NCI-H774 (cell line): ENCODE results near the gene SPON1.

ENCODE experiments used
- DNase-seq: peaks from one replicate; lab custom pipeline; 2025; lab: John Stamatoyannopoulos, UW

The SPON1 gene

DNA sequence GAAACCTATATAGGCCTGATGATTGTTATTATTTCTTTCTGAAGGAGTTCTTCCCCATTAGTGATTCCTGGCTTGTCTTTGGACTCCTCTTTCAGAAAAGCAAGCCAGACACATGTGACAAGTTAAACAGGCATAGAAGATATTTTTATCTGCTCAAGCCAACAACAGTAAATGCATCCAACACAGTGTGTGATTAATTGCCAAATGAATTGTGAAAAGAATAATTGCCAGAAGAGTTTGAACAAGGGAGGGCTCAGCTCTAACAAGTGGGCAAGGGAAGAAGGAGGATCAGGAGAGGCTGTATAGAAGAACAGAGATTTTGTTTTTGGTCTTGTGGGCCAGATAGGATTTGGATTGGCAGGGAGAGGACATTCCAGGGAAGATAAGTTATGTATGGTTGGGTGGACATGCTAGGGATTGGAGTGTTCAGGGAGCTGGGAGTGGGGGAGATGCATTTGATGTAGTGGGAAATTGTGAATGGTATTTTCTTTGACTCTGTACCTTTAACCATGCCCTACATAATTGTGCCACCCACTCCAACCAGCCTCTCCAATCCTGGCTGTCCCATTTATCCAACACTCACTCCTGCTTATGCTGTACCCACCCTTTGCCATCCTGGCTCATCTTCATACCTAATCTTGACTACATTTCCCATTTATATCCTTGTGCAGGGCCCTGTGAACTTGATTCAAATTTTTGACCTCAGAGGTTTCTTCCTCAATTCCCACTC lies 223.7 kb downstream of the SPON1 start:
- no peak for DNase-seq

DNA sequence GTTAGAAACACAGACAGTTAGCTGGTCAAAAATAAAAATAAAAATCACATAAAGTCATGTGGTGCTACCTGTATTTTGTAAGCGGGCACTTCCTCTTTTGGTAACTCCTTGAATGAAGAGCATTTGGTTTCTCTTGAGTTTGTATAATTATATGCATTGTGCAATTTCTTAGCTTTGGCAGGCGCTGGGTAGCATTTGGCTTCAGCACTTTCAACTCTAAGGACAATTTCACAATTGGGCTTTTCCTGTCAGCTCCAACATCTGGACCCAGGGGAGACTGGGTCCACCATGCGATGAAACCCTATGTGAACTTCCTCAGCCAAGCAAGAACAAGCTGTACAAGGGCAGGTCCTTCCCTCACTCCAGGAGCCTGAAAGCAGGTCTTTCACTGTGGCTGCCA lies 227.4 kb downstream of the SPON1 start:
- DNase-seq = no peak

DNA sequence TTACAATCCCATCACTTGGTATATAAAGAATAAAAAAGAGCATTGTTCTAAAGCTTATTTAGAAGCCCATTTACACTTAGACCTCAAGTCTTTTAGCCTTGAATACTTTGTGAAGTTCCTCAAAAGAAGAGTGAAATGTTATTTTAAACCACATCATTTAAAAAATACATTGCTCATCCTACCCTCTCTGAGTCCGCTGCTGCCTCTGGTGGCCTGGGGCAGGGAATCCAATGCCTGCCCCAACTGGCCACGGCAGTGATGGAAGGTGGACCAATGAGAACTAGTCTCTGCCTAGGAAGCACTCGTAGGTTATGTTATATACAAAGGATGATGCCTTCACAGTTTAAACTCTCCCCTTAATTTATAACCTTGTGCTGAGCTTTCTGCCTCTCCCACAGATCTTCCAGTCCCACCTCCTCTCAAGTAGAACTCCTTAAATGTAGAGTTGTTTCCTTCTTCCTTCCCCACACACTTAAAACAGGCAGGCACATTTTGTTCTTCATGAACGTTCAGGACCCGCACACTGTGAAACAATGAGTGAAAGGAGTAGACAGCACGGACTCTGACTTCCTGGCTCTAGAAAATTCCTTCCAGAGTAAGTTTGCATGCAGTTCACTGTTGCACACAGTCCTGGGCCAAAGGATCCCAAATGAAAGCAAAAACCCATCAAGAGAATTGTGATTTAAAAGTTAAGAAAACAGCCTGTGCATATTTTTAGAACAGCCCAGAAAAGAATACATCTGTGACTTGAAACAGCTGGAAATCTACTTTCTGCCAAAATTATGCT lies 228.7 kb downstream of the SPON1 start:
- no peak for DNase-seq

DNA sequence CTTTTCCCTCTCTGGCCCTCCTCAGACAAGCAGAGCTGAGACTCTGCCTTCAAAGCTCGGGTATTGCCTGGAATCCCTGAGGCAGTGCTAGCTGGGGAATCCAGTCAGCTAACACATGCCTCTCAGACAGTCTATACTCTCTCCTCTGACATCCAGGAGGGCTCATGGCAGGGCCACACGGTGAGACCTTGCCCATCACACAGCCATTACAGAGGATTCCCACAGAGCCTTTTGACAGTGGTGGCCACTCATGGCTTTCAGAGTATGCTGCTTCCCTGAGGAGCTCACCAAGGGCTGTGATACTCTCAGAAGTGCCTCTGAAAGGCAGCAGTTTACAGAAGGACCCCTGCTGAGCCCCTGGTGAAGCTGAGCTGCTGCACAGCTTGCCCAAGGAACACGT lies 231.1 kb downstream of the SPON1 start:
- no peak for DNase-seq

DNA sequence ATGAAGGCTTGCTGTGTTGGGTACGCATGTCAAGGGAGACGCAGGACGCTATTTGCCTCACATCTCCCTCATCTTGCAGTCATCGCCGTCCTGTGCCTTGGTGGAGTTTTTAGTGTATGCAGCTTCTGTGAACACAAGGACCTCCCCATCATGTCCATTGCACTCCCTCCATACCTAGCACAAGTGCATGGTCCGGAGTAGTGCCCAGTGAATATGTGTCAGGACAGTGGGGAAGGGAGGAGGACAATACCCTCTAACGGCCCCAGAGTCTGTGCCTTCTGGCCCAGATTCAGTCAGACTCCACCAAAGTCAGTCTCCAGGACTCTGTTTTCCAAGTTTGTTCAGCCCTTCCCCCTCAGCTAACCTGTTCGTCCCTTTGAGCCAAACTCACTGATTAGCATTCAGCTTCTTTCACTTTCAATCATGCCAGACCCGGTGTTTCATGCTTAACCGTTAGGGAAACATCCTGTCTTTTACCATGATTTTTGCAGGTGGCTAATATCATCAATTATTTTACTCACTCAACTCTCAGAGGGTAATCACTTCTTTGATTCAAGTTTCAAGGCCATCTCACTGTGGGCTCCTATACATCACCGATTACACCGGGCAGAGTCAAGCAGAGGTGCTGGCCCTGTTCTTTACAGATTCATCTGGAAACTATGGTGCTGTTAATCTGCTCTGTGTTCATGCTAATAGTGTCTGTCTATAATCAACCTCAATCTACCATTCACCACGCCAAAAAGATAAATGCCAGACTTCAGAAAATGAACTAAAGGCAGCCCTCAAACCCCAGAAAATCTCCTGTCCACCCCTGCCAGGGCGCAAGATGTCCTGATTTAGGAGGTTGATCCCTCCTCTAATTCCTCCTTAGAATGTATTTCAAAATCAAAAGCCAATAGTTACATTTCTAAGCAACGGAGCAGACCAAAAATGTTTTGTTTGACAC lies 240.0 kb downstream of the SPON1 start:
- DNase-seq = no peak

DNA sequence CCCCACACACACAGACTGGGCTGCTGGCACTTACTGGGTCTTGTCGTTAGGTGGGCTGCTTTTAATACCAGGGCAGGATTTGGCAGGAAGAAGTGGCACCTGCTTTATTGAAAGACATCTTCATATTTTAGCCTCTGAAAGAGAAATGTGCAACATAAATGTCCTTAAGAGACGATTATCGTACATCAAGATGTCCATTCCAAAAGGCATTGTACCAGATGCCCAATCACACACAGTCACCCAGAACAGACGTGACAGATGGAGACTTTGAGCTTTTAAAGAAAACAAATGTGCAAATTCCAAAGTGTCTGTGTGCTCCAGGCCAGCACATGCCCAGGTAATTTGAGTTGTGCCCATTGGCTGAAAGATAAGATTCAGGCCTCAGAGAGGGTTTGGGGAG lies 240.8 kb downstream of the SPON1 start:
- DNase-seq = no peak

DNA sequence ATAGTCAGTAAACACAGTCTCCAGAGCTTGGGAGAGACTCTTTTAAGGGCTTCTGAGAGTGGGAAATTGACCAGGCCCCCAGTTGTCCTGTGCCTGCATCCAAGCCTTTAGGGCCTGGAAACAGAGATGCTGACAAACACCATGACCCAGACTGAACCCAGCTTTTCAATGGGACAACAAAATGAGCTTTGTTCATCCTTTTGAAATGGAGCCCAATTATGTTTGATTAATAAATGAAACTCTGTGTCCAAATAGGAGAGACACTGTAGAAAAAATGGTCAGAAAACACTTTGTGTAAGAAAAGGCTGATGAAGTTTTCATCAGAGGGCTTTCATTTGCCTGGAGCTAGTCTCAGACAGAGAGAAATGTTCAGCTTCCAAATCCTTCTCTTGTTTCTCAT lies 250.5 kb downstream of the SPON1 start:
- DNase-seq = no peak

DNA sequence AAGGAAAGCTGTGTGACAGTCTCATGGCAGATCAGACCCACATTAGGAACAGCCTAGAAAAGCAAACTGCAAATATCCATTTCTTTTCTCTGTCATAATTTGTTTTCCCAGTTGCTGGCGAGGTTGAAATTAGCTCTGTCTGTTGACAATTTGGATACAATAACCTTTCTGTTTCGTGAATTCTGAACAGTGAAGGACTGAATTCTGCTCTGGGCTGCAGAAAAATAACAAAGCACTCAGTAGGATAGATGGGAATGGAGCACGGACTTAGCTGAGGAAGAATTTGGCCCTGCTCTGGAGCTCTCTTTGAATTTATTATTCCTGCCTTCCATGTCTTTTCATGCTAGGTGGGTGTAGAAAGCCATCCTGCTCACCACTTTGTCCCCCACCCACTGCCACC lies 256.2 kb downstream of the SPON1 start:
- no peak for DNase-seq

DNA sequence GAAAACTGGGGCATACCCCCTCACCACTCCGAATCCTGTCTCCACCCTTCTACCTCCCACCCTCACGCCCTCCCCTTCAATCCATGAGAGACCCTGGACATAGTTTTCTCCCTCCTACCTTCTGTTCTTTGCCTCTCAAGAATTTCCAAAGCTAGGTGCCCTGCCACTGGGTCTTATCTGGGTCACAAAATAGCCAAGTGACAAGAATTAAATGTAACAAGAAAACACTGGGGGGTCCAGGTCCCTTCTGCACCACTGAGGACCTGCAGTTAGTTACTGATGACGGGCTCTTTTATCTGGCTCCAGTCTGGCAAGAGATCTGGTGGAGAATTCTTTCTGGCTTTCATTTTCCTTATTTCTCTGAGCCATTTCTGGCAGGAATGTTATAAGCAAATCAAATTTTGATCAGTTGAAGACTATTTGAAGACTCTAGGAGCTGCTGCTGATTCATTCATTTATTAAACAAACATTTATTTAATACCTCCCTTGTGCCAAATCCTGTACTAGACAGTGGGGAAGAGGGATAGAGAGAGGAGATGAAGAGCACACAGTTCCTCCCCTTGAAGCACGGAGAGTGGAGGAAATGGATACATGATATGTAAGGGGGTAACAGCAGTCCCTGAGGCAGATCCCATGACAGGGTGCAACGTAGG lies 261.2 kb downstream of the SPON1 start:
- no peak for DNase-seq

DNA sequence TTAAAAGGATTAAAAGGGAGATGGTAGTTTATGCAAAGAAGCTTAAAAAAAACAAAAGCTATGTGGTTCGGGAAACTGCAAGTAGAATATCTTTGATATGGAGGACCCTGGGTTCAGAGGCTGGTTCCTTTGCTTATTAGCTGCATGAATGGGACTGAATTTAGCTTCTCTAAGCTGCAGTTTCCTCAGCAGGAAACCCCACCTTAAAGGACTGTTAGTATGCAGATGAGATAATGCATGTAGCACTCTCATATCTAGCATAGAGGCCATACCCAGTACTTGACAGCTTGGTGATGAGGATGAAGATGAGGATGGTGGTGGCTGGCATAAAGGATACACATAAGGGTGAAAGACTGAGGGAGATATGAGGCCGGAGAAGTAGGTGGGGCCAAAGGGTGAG lies 261.9 kb downstream of the SPON1 start:
- no peak for DNase-seq

DNA sequence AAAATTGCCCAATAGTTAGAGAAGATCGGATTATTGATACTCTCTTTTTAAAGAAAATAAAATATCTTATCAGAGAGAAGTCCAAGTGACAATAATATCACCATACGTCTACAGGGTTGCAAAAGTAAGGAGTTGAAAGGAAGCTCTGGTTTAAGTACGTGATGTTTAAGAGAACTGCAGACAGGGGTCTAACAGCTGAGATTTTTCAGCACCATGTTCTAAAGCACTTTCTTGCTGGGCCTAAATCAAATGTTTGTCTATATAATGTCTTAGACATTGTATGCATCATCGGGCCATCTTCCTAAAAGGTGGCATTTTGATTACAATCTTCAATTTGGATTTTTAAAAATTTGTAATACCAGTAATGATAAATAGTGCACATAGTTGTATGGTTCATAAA lies 263.1 kb downstream of the SPON1 start:
- no peak for DNase-seq

DNA sequence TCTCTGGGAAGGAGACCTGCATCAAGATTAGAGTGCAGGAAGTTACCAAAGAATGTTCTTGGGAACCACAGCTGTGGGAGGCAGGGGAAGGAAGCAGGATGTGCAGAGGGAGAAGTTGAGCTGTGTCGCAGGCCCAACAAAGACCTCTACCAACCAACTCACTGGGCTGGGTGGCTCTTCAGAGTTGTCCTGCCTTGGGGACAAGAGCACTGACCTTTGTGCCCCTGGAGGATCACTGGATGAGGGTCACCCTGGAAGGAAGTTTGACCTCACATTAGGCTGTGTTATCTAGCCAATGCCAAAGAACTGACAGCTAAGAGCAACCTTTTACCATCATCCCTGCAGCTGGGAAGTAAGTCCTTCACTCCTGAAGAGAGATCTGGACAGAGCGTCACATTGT lies 265.8 kb downstream of the SPON1 start:
- no peak for DNase-seq

DNA sequence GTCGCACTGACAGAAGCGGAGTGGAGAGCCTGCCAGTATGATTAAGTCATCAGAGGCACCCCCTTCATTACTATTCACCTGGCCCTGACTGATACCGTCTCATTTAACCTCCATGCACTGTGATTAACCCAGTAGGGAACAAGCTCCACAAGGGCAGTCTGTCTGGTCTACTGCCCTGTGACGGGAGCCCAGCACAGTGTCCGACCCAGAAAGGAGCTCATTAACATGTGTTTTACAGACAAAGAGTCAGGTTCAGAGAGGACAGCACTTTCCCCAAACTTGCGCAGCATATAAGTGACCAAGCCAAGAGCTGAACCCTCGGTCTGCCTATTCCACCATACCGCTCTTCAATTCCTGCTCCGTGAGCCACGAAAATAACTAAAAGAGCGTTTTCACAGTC lies 266.9 kb downstream of the SPON1 start:
- no peak for DNase-seq

DNA sequence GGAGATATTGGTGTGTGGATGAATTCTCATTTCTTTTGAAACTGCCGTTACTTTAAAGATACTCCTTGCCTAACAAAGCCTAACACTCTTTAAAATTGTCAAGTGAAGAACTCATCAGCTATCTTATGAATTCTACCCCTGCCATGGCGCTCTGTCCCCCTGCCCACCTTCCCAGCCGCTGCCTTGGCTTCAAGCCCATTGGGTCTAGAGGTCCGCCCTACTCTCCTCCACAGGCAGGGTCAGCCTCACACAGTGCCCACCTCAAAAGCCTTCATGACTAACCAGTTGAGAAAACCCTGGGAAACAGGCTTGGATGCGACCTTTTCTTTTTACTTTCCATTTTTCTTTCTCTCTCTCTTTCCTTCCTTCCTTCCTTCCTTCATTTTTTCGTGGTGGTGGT lies 267.9 kb downstream of the SPON1 start:
- no peak for DNase-seq

DNA sequence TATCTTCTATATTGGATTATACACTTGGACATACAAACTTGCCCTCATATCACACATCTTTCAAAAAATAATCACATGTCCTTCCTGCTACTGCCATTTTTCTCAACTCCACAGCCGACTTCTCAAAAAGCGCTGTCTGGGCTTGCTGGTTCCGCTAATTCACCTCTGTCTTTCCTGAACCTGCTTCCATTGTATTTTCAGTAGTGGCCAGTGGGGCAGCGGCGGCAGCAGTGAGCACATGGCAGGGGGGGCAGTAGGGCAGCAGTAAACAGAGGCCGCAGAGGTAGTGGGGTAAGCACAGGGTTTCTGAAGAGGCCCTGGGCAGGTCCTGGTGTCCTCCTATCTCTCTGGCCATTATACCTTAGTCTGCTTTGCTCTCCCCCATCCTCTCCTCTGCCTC lies 270.1 kb downstream of the SPON1 start:
- DNase-seq = no peak

DNA sequence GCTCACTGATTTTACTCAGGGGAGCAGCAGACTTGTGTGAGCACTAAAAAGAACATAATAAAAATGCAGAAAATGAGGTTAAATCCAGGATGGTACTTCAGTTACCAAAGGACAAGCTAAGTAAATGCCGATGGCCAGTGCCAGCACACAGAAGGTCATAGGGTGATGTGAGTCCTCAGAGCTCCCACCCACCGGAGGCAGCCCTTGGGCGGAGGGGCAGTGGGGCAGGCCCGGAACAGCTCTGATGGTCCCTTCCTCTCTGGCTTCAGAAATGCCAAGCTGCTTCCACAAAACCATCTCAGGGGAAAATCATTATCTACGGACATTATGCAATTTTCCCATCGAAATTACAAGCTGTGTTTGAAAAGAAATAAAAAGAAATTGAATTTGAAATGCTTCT lies 271.9 kb downstream of the SPON1 start:
- no peak for DNase-seq

DNA sequence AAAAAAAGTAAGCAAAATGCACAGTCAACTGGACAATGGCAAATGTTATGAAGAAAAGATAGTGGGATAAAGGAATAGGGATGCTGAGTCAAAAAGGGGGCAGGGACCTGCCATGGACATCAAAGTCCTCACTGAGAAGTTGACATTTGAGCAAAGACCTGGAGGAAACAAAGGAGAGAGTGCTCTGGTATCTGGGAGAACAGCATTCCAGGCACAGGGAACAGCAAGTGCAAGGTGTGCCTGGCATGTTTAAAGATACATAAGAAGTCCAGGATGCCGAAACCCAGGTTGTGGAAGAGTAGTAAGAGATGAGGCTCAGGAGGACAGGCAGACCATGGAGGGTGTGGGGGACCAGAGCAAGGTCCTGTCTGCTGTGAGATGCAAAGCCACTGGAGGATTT lies 273.2 kb downstream of the SPON1 start:
- DNase-seq = no peak

DNA sequence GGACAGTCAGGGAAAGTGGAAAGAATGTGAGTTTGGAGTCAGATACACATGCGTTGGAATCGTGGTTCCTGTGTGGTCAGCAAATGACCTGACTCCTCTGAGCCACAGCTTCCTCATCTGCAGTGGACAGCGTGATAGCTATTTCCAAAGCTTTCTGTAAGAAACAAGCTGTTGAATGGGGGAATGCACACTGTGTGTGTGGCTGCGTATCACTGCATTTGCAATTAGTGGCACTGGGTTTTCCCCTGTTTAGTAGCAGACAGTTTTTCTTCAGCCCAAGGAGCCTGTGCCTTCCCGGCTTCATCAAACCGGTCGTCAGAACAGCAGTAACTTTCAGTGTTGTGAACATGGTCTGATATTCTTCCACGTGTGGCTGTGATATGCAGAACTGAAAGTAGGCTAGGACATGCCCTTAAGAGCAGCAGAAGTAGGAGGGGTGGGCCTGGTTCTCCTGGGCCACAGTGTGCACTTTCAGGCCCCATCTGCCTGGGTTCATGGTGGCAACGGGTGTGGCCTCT lies 275.0 kb downstream of the SPON1 start:
- no peak for DNase-seq

DNA sequence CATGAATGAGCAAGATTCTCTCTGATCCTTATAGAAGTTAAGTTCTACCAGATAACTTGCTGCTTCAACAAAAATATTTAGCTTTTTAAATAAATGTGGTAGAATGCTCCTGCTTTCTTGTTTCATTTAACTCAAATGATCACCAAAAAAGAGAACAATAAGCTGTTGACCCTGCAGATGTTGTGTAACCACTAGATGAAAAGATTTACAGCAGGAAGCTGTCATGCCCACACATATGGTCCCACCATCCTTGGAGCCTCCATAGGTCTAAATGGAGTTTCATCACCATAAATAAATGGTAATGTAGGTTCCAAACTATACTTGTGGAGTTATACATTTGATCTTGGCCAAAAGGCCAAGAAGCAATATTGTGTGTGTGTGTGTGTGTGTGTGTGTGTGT lies 277.7 kb downstream of the SPON1 start:
- no peak for DNase-seq

DNA sequence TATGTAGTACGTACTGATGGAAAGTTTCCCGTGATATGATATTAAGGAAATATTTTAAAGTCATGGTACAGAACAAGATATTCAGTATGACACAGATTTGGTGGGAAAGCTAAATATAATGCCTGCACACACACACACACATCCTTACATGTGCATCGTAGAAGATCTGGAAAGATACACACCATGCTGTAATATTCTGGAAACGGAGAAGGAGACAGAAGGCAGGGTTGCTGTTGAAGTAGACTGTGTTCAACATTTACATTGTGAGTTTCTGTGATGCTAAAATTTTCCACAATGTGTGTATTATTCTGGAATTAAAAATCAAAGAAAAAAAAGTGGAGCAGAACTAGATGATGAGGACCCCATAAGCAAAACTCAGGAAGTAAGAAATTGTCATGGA lies 278.4 kb downstream of the SPON1 start:
- DNase-seq = no peak

DNA sequence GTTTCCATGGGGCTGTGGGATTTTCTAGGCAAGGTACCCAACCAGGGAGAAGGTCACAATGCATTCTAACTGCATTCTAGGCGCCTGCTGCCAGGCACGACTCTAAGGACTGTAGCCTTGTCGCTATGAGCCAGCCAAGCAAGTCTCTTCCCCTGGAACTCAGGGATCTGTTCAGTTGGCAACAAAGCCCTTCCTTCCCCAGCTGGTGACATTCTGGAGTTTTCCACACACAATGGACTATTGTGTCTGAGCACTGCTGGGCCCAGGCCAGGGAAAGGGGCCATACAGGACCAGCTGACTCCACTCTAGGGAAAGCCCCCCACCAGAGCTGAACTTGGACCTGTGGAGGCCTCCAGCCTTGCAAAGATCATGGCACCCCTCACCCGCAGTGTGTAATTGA lies 279.7 kb downstream of the SPON1 start:
- DNase-seq = no peak

DNA sequence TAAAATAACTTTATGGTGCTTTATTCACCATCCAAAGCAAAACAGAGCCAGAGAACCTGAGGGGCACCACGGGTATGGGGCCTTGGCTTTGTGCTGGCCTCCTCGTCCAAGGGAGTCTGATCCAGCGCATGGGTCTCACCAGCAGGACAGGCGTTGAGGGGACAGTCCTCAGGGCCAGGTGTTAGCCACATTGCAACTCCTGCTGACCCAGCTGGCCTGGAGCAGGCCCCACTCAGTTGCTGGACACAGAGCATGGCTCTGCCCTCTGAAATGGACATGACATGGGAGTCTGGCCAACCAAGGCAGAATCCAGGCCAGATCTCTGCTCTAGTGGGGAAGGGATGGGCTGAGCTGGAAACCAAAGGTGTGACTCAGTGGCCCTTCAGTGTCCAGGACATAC lies 280.2 kb downstream of the SPON1 start:
- no peak for DNase-seq
